HCT116 (cell line): Measurements from ENCODE around the gene TPBG. TPM values are rescaled to one million over a fixed set of nuclear protein-coding genes. Genes with fewer than 3 reads are reported as not detected.
A peak's percentile ranks its signal among the peaks of the same experiment; 100 is the strongest.

Experiments used
- ATAC-seq: fragments of 200-7000 bp; cut with Tn5 transposase; 2 replicates; pipeline ENCODE4 v1.9.1; 2020; ENCODE audit warnings: mild to moderate bottlenecking, moderate library complexity
- Bru-seq: library from RNA; stranded (reverse); fragments of 400-500 nt; gene quantifications from one replicate; lab custom pipeline; 2021; lab: Mats Ljungman, UMichigan
- BruChase-seq, 2 experiments: library from RNA; stranded (reverse); fragments of 400-500 nt; gene quantifications; one replicate each; lab custom pipeline; 2021; lab: Mats Ljungman, UMichigan
- BruUV-seq: library from RNA; stranded (reverse); fragments of 400-500 nt; replicated peaks from 2 replicates; lab custom pipeline; 2021; lab: Mats Ljungman, UMichigan
- CTCF ChIA-PET: fragments of 300-600 bp; sonication (Branson Sonifier 250); formaldehyde crosslinking; loops from one replicate; lab custom pipeline; 2021; ENCODE audit warnings: antibody characterized with exemption; lab: Charles Lee
- POLR2A ChIA-PET: fragments of 300-600, 350-600 bp; sonication (Branson Sonifier 250); formaldehyde crosslinking; loops from one replicate; lab custom pipeline; 2021; ENCODE audit warnings: antibody characterized with exemption; lab: Charles Lee
- RAD21 ChIA-PET, 2 experiments: fragments of 300-600 bp; sonication (Branson Sonifier 250); formaldehyde crosslinking; loops; one replicate each; lab custom pipeline; 2023; ENCODE audit warnings: low total read pairs in 2 of 2; ENCODE audit not compliant: uncharacterized antibody in 2 of 2, unreplicated experiment in 2 of 2, low non-redundant PET in 1 of 2; lab: Charles Lee
- DNase-seq: peaks from one replicate; pipeline ENCODE4 v3.0.0-alpha.2; 2010; ENCODE audit warnings: low read depth, low spot score
- H2AFZ ChIP-seq: fragments of 200-600 bp; shearing (Covaris generic), sonication (generic); 2 replicates; pipeline ENCODE4 v1.6.1; 2017; ENCODE audit warnings: low read depth, mixed run types, mixed read lengths, antibody characterized with exemption, low read length; ENCODE audit not compliant: poor library complexity, severe bottlenecking
- H3K27ac ChIP-seq: 2 replicates; pipeline ENCODE4 v1.5.1; 2012; ENCODE audit warnings: low read depth, low read length
- H3K27me3 ChIP-seq: fragments of 200-600 bp; sonication (generic); 2 replicates; pipeline ENCODE4 v1.6.1; 2016; ENCODE audit warnings: mixed run types, low read length, mixed read lengths; ENCODE audit not compliant: insufficient read depth
- H3K36me3 ChIP-seq, 2 experiments: fragments of 200-500 bp in 1 of 2; fragments of 200-600 bp in 1 of 2; sonication (Bioruptor generic) in 1 of 2; sonication (generic) in 1 of 2; 2 replicates each; pipeline versions ENCODE4 v1.5.1 to v1.6.1; 2014 to 2016; ENCODE audit warnings: low read length in 2 of 2, inconsistent platforms in 1 of 2, mixed read lengths in 1 of 2, mixed run types in 1 of 2; ENCODE audit not compliant: insufficient read depth in 2 of 2, control insufficient read depth in 1 of 2
- H3K4me1 ChIP-seq, 2 experiments: fragments of 200-600 bp in 1 of 2; sonication (generic) in 1 of 2; 2 replicates each; pipeline versions ENCODE4 v1.5.1 to v1.6.1; 2012 to 2017; ENCODE audit warnings: low read length in 2 of 2, inconsistent platforms in 1 of 2, mild to moderate bottlenecking in 1 of 2, mixed read lengths in 1 of 2, mixed run types in 1 of 2, moderate library complexity in 1 of 2; ENCODE audit not compliant: insufficient read depth in 2 of 2, control insufficient read depth in 1 of 2
- H3K4me2 ChIP-seq: fragments of 200-600 bp; sonication (generic); 2 replicates; pipeline ENCODE4 v1.6.1; 2017; ENCODE audit warnings: mixed run types, low read length, mixed read lengths
- H3K4me3 ChIP-seq, 2 experiments: fragments of 200-600 bp in 1 of 2; sonication (generic) in 1 of 2; replicated peaks in 1 of 2; 2 replicates each; pipeline ENCODE4 v1.5.1; 2011 to 2016; ENCODE audit warnings: low read length in 2 of 2, control low read depth in 1 of 2, low read depth in 1 of 2, mild to moderate bottlenecking in 1 of 2, mixed read lengths in 1 of 2, mixed run types in 1 of 2
- H3K79me2 ChIP-seq: fragments of 200-600 bp; sonication (generic); 2 replicates; pipeline ENCODE4 v1.6.1; 2017; ENCODE audit warnings: mild to moderate bottlenecking, mixed run types, low read length, moderate library complexity, mixed read lengths; ENCODE audit not compliant: insufficient read depth
- H3K9ac ChIP-seq: fragments of 200-600 bp; sonication (generic); 2 replicates; pipeline ENCODE4 v1.6.1; 2016; ENCODE audit warnings: low read length, mixed read lengths
- H3K9me2 ChIP-seq: fragments of 200-600 bp; sonication (generic), shearing (Covaris generic); 2 replicates; pipeline ENCODE4 v1.6.1; 2017; ENCODE audit warnings: mixed run types, mild to moderate bottlenecking, moderate library complexity; ENCODE audit not compliant: insufficient read depth
- H3K9me3 ChIP-seq, 2 experiments: fragments of 200-500 bp in 1 of 2; fragments of 200-600 bp in 1 of 2; sonication (Bioruptor generic) in 1 of 2; sonication (generic) in 1 of 2; 2 replicates each; pipeline ENCODE4 v1.6.1; 2014 to 2017; ENCODE audit warnings: low read length in 2 of 2, mixed read lengths in 2 of 2, inconsistent platforms in 1 of 2, low read depth in 1 of 2, mild to moderate bottlenecking in 1 of 2, mixed run types in 1 of 2, moderate library complexity in 1 of 2; ENCODE audit not compliant: control insufficient read depth in 1 of 2, insufficient read depth in 1 of 2
- H4K20me1 ChIP-seq: fragments of 200-600 bp; sonication (generic), shearing (Covaris generic); 2 replicates; pipeline ENCODE4 v1.6.1; 2017; ENCODE audit warnings: mixed run types, mild to moderate bottlenecking, moderate library complexity; ENCODE audit not compliant: insufficient read depth
- CTCF ChIP-seq, 3 experiments: fragments of 200-600 bp in 1 of 3; sonication (generic) in 1 of 3; IDR thresholded peaks in 2 of 3; conservative IDR thresholded peaks in 1 of 3; 2 replicates each; pipeline ENCODE4 v1.5.1; 2012 to 2017; ENCODE audit warnings: low read depth in 2 of 3, low read length in 2 of 3, antibody characterized with exemption in 1 of 3, borderline replicate concordance in 1 of 3, control low read depth in 1 of 3, mild to moderate bottlenecking in 1 of 3, mixed read lengths in 1 of 3, mixed run types in 1 of 3, moderate library complexity in 1 of 3; ENCODE audit not compliant: insufficient read depth in 1 of 3
- ELF1 ChIP-seq: IDR thresholded peaks from 2 replicates; pipeline ENCODE4 v1.6.1; 2012; ENCODE audit warnings: low read depth, borderline replicate concordance
- EZH2phosphoT487 ChIP-seq: fragments of 200-600 bp; IDR thresholded peaks from 2 replicates; pipeline ENCODE4 v1.6.1; 2018; ENCODE audit warnings: antibody characterized with exemption, borderline replicate concordance
- FOSL1 ChIP-seq: IDR thresholded peaks from 2 replicates; pipeline ENCODE4 v1.6.1; 2012; ENCODE audit warnings: low read depth
- JUND ChIP-seq: IDR thresholded peaks from 2 replicates; pipeline ENCODE4 v1.6.1; 2012
- POLR2A ChIP-seq: IDR thresholded peaks from 2 replicates; pipeline ENCODE4 v1.7.0; 2011; ENCODE audit warnings: borderline replicate concordance; ENCODE audit not compliant: insufficient read depth, insufficient read length; ENCODE audit errors: extremely low read depth
- POLR2AphosphoS5 ChIP-seq: IDR thresholded peaks from 2 replicates; pipeline ENCODE4 v1.6.1; 2011; ENCODE audit warnings: mild to moderate bottlenecking, low read depth, low read length, moderate library complexity
- RAD21 ChIP-seq: IDR thresholded peaks from 2 replicates; pipeline ENCODE4 v1.6.1; 2012; ENCODE audit warnings: low read depth, mild to moderate bottlenecking
- REST ChIP-seq: IDR thresholded peaks from 2 replicates; pipeline ENCODE4 v1.6.1; 2012; ENCODE audit warnings: low read depth
- SIN3A ChIP-seq: IDR thresholded peaks from 2 replicates; pipeline ENCODE4 v1.6.1; 2012; ENCODE audit warnings: low read depth
- SP1 ChIP-seq: IDR thresholded peaks from 2 replicates; pipeline ENCODE4 v1.6.1; 2012; ENCODE audit warnings: low read depth
- SRF ChIP-seq: IDR thresholded peaks from 2 replicates; pipeline ENCODE4 v1.6.1; 2012; ENCODE audit warnings: low read depth
- TCF7L2 ChIP-seq: IDR thresholded peaks from 2 replicates; pipeline ENCODE4 v1.7.0; 2011; ENCODE audit warnings: borderline replicate concordance, inconsistent platforms; ENCODE audit not compliant: insufficient read depth, insufficient read length; ENCODE audit errors: extremely low read depth
- ZFX ChIP-seq: fragments of 450-650 bp; IDR thresholded peaks from 2 replicates; pipeline ENCODE4 v1.6.1; 2017
- ZNF274 ChIP-seq: fragments of 200-500 bp; sonication (Bioruptor generic); IDR thresholded peaks from 2 replicates; pipeline ENCODE4 v1.6.1; 2014; ENCODE audit warnings: mild to moderate bottlenecking, low read depth, low read length, inconsistent platforms
- intact Hi-C: fragments of 100-400 bp; cut with micrococcal nuclease; formaldehyde crosslinking; loops from 2 replicates; pipeline ENCODE4 v1.10.0; 2022
- long read RNA-seq: library from polyadenylated mRNA; unstranded; transcript quantifications from one replicate; pipeline ENCODE4 v2.0.0, GENCODE V29; 2021; ENCODE audit not compliant: unreplicated experiment
- polyA plus RNA-seq: library from polyadenylated mRNA; unstranded; fragments of >200 nt; gene quantifications from 2 replicates; pipeline ENCODE4 v1.2.1, GENCODE V29; 2012; ENCODE audit warnings: missing spikeins
- total RNA-seq: library from RNA; stranded (reverse); gene quantifications from one replicate; pipeline ENCODE4 v1.2.1, GENCODE V29; 2021; ENCODE audit not compliant: unreplicated experiment

The TPBG gene
- total RNA-seq (28.4 TPM), Bru-seq, nascent RNA (percentile 77 among the genes with signal in this experiment), BruChase-seq, experiment 1, labeled RNA remaining after a 6-hour chase (percentile 85 among the genes with signal in this experiment), BruChase-seq, experiment 2, labeled RNA remaining after a 2-hour chase (percentile 91 among the genes with signal in this experiment)
- polyA plus RNA-seq = 22.8 and 27.4 TPM in 2 replicates
- long read RNA-seq, full-length matches to known transcripts = 102 of 220 reads
- long read RNA-seq, partial matches to known transcripts = 0 of 220 reads
- long read RNA-seq, other reads (novel, unspliced or antisense) = 118 of 220 reads

GRCh38 chr6:82363428-82364086 lies at the start of gene TPBG:
Gene TPBG, plus strand, starts transcription at chr6:82363817. Its CDS starts 1,145 bp downstream, at chr6:82364962.
- peaks cover 12 to 19% of the 10 kb centered on the region in 2 experiments; a peak in 3 of 4 replicates for H3K4me1 ChIP-seq
- H3K36me3 ChIP-seq = peaks cover 0 to 6% of the 10 kb centered on the region in 2 experiments; a peak in 1 of 4 replicates
- H3K9ac ChIP-seq = peak within 1 kb of the TSS; percentile 70
- H3K9me2 ChIP-seq = no peaks in the 10 kb centered on the region
- DNase-seq (peak; percentile 47), ATAC-seq (peak; percentile 74)
- peak within 1 kb of the TSS; percentile 75 for H3K4me2 ChIP-seq
- ChIA-PET RAD21 (no interaction called here), POLR2A (interaction anchor here (1.0 kb wide), 1 partner anchor 33 kb away, joined by 3 read pairs; no protein-coding TSS in a partner anchor), CTCF (interaction anchor here (1.0 to 1.4 kb wide), 2 partner anchors 15 to 92 kb away, joined by 3 read pairs; no protein-coding TSS in a partner anchor)
- TF ChIP-seq REST = no peak
- TF ChIP-seq ZFX = peak; percentile 15; the same call in 1 of the 2 replicates
- peak in 2 of 3 experiments; percentile 34 to 37; a peak in 2 of 6 replicates for TF ChIP-seq CTCF (IDR thresholded peaks at IDR 0.05 in 2 of 3, conservative IDR thresholded peaks at IDR 0.05 in 1 of 3; ENCODE audit: borderline replicate concordance in 1 of 3, insufficient read depth in 1 of 3, low read depth in 2 of 3, low read length in 2 of 3)
- TF ChIP-seq SP1 = peak; percentile 85
- TF ChIP-seq POLR2A = peak; percentile 38
- TF ChIP-seq ZNF274 = no peak
- no peak for TF ChIP-seq EZH2phosphoT487
- TF ChIP-seq JUND = peak; percentile 77
- TF ChIP-seq SIN3A = peak; percentile 73
- no peak for TF ChIP-seq TCF7L2
- peak; percentile 85 for TF ChIP-seq POLR2AphosphoS5
- TF ChIP-seq RAD21 = no peak; the same call in 1 of the 2 replicates
- no peak for TF ChIP-seq FOSL1
- no peak; the same call in 1 of the 2 replicates for TF ChIP-seq ELF1
- TF ChIP-seq SRF = no peak
- no TSS peak for BruUV-seq
- no peaks in the 10 kb centered on the region for H3K9me3 ChIP-seq
- intact Hi-C loops = loop anchor here (5.0 kb wide), 1 partner anchor 694 kb away; no protein-coding TSS in a partner anchor
- H4K20me1 ChIP-seq = no peaks in the 10 kb centered on the region
- peak within 1 kb of the TSS; percentile 92 for H3K27ac ChIP-seq
- H3K27me3 ChIP-seq = no peaks in the 10 kb centered on the region
- peak within 1 kb of the TSS; percentile 82 to 87 for H3K4me3 ChIP-seq
- H3K79me2 ChIP-seq = peaks cover 19% of the 10 kb centered on the region
- H2AFZ ChIP-seq = peak within 1 kb of the TSS; percentile 97
